HG03139 (cell line): Measurements from ENCODE around the gene DOC2A.
A peak's percentile ranks its signal among the peaks of the same experiment; 100 is the strongest.
"Not testable (repeated sequence)": the region's sequence is repeated elsewhere in the genome, so short reads cannot be mapped to it uniquely, and the experiment has no call there.

Experiments used
- ATAC-seq: cut with Tn5 transposase; IDR thresholded peaks from one replicate; pipeline ENCODE4 v1.9.1; 2021; ENCODE audit not compliant: unreplicated experiment

The DOC2A gene

DNA sequence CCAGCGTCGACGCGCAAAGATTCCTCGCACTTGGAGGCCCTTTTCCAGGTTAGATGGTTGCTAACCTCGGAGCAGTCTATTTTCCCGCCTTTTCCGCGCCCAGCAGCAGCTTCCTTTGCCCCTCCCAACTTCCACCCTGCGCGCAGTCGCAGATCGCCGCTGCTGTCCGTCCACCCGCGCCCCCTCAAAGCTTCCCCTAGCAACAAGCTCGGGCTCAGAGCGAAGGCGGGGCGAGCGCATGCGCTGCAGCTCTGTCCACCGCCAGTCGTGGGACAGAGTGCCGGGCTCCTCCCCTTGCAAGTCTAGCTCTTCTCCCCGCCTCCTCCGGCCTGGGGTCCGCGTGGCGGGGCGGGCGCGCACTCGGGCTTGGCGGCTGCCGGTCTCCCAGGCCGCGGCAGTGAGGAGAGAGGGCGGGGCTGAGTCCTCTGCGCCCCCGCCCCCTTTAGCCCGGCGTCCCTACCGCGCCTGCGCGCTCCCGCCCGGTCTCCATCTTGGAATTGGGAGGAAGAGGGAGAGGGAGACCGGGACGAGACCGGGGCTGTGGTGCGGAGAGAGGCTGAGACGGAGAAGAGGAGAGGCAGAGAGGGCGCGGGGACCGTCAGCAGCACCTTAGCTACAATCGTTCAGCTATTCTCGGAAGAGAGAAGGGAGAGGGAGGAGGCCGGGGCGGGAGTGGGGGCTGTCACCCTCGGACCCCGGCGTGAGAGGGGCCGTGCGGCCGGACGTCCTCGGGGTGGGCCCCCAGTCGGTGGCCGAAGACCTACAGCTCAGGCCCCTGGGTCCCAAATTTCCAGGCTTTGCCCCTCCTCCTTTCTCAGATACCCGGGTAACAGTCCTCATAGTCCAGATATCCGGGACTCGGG, 37.2 kb downstream of the DOC2A start, which contains the start of gene TAOK2:
Gene TAOK2 (plus strand): TSS at position 485 of the 863 bp plus-strand sequence. CDS start 3,905 bp downstream, outside the sequence.
- ATAC-seq = peak; percentile 80

DNA sequence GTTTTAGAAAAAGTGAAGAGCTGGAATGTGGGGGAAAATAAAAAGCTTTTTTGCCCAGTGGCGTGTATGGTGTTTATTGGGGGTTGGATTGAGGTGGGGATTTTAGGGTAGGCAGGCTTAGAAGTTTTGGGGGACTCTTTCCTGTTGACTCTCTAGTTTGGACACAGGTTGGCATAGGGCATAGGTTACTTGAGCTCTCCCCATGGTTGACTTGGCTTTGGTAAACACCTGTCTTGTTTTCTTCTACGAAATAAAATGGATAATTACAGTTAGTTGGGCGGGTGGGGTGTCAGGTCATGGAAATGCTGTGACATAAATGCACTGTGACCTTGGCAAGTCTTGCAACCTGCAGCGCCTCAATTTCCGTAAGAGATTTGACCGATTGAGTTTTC, 37.8 kb downstream of the DOC2A start:
- ATAC-seq = no peak

DNA sequence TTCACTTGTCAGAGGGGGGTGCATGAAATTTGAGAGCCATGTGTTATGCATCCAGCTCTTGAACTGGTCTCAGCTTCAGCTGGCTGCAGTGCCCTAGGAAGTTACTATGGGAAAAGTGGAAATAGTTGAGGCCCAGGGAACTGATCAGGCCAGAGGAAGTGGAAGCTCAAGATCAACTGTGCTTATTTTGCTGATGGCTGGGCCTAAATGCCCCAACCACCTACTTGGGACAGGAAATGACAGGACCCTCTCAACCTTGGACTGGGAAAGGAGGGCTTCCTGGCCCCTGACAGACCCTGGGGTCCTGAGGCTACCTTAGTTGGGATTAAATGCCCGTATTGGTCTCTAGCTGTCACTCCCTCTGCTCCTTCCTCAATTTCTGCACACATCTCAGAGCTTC, 38.3 kb downstream of the DOC2A start:
- ATAC-seq = no peak

DNA sequence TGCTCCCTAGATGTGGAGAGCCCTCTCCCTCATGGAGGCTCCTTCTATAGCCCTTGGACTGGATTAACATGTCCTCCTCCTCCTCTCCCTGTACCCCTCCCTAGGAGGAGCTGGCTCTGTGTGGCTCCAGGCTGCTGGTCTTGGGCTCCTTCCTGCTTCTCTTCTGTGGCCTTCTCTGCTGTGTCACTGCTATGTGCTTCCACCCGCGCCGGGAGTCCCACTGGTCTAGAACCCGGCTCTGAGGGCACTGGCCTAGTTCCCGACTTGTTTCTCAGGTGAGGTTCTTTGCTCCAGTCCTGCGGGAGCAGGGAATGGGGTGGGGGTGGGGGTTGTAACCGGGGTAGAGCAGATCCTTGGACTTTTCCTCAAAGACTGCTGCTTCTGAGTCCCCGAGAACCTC, 39.5 kb downstream of the DOC2A start:
- no peak for ATAC-seq

DNA sequence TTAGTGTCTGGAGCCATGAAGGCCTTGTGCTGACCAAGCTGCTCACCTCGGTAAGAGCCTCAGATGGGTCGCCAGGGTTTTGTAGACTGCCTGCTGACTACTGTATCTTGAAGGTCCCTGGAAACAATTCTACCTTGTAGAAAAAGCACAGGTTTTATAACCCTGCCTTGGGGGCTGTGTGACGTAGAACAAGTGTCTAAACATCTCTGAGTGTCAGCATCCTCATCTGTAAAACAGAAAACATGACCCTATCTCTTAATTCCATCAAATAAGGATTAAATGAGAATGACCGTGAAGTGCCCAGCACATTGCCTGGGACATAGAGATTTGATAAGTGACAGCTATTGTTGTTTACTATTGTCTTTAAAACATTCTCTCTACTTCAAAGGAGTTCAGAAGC, 42.6 kb downstream of the DOC2A start:
- no peak for ATAC-seq

DNA sequence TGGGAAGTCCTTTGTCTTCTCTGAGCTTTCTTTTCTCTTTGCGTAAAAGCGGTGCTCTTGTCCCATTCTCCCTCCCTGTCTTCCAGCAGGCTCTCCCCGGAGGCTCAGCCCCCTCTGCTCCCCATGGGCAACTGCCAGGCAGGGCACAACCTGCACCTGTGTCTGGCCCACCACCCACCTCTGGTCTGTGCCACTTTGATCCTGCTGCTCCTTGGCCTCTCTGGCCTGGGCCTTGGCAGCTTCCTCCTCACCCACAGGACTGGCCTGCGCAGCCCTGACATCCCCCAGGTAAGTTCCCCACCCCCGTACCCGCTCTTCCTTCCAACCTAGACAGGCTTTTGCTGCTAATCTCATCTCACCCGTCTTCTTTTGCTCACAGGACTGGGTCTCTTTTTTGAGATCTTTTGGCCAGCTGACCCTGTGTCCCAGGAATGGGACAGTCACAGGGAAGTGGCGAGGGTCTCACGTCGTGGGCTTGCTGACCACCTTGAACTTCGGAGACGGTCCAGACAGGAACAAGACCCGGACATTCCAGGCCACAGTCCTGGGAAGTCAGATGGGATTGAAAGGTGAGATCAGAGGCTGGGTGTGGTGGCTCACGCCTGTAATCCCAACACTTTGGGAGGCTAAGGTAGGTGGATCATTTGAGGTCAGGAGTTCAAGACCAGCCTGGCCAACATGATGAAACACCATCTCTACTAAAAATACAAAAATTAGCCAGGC, 47.6 kb downstream of the DOC2A start:
- ATAC-seq = no peak

DNA sequence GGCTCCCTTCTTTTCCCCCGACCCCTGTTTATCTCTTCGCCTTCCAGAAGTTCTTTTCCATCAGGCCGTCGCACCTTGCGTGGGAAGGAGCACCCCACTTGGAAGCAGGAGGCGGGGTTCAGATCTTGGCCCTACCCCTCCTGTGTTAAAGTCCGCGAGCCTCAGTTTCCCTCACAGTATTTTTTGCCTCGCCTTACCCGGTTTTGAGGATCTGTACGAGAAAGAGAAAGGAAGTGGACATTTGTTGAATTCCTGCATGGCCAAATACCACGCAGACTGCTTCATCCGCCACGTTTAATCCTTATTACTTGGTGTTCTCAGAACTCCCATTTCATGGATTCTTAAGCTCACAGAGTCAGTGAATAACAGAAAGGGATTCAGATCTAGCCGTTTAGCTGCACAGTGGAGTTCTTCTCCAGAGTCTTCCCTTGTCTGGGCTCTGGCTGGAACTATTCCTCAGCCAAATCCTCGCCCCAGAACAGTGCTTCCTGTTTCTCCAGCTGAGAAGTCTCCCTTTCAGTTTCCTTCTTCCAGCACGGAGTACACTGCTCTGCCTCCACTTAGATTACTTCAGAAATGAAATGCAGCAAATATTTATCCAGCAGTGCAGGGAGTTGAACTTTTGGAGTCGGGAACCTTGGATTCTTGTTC, 48.4 kb downstream of the DOC2A start:
- ATAC-seq = no peak

DNA sequence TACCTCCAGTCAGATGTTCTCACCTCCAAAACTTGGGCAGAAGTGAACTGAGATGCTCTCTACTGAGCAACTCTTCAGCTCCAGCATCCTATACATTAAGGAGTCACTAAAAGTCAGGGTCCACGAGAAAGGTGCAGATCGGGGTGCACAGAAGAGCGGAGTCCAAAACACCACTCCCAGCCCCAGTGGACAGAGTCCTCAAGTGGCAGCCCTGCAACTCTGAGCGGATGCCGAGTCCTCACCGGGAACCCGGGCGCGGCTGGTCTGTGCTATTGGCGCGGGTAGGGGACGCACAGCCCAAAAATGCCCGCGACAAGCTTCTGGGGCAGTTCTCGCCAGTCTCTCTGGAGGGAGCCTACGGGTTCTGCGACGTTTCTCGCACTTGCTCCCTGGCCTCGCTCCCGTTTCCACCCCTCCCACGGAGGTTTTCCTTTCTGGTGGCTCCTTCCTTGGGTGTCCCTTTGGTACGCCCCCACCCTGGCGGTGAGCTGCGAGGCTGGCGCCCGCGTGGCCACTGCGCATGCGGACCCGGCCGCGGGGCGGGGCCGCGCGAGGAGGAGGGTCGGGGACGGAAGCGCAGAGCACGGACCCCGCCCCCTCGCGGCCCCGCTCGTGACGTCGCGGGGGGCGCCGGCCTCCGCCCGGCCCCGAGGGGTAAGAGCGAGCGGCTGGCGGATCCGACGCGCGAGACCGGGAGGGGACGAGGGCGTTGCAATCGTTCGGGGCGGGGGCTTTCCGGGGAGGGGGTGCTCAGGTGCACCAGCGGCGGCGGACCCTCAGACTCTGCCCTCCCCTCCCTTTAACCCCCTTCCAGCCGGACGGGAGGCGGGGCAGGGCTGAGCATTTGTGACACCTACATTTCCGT, 49.1 kb downstream of the DOC2A start, which contains the start of gene TMEM219:
Gene TMEM219 (plus strand): TSS at position 601 of the 865 bp plus-strand sequence. CDS start 1,065 bp downstream, outside the sequence.
- ATAC-seq = peak; percentile 80

DNA sequence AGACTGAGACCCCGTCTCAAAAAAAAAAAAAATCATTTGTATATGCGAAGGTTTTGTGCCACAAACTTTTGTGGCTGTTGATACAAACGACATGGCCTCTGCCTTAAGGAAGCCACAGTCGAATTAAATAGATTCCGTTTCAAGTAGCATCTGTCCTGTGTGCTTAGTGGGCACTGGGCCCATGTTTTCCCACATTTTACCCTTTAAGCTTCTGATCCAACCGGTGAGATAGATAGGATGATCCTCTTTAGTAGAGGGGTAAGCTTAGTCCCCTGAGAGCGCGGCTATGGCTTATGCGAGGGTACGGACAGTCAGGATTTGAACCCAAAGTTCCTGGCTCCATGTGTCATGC, 49.7 kb downstream of the DOC2A start:
- no peak for ATAC-seq

DNA sequence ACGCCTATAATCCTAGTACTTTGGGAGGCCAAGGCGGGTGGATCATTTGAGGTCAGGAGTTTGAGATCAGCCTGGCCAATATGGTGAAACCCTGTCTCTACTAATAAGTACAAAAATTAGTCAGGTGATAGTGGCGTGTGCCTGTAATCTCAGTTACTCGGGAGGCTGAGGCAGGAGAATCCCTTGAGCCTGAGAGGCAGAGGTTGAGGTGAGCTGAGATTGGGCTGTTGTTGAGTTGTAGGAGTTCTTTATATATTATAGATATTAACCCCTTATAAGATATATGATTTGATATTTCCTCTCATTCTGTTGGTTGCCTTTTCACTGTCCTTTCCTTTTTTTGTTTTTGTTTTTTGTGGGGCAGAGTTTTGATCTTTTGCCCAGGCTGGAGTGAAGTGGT, 51.0 kb downstream of the DOC2A start:
- not testable (repeated sequence) for ATAC-seq

DNA sequence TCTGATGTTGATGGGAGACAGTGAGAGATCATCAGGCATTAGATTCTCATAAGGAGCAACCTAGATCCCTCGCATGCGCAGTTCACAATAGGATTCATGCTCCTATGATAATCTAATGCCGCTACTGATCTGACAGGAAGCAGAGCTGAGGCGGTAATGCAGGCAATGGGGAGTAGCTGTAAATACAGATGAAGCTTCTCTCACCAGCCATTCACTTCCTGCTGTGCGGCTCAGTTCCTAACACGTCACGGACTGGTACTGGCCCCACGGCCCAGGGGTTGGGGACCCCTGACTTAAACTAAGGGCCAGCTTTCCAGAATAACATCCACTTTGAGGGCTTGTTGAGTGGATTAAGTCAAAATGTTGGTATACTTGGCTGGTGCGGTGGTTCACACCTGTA, 51.5 kb downstream of the DOC2A start:
- no peak for ATAC-seq

DNA sequence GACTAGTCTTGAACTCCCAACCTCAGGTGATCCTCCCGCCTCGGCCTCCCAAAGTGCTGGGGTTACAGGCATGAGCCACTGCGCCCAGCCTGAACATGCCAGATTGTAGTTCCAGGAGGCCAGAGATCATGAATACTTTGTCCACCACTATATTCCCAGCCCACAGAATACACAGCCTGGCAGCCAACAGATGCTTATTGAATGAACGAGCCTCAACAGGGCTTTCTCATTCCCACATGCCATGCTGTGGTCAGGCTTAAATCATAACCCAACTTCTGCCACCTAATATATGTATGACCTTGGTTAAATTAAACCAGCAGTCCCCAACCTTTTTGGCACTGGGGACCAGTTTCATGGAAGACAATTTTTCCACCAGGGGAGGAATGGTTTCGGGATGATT, 52.1 kb downstream of the DOC2A start:
- no peak for ATAC-seq
